T-helper 2 cell treated with Interferon-gamma antibody and Interleukin-4, amounts not matched to agents 100 ng/mL and 5 ng/mL, for 36 hours (primary cell): ENCODE measurements around the gene ZNF521. TPM values are rescaled to one million over a fixed set of nuclear protein-coding genes. Genes with fewer than 3 reads are reported as not detected.

Source experiments
- intact Hi-C: fragments of 100-400 bp; cut with micrococcal nuclease; formaldehyde crosslinking; loops from one replicate; pipeline ENCODE4 v1.15.1; 2023
- total RNA-seq: library from RNA; stranded (reverse); gene quantifications from 2 replicates; pipeline ENCODE4 v1.2.3, GENCODE V29; 2022

ZNF521 gene
- total RNA-seq, 1 donor from 2014 or later = not detected

DNA sequence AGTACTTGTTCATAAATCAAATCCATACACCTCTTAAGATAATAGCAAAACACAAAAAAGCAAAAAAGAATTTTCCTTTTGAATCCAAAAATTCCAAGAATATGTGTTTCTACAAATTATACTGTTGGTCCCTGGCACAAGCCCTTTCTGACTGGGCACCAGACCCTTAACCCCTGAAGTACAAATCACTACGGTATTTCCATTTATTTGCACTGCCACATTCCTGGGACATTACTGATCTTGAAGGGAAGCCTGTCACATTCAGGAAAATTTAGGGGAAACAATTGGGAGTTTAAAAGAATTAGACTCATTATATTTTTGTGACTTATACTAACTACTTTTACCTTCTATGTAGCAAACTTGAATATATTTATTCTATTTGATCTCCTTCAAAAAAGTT, 98.8 kb downstream of the ZNF521 start:
- intact Hi-C loops = no loop called here

DNA sequence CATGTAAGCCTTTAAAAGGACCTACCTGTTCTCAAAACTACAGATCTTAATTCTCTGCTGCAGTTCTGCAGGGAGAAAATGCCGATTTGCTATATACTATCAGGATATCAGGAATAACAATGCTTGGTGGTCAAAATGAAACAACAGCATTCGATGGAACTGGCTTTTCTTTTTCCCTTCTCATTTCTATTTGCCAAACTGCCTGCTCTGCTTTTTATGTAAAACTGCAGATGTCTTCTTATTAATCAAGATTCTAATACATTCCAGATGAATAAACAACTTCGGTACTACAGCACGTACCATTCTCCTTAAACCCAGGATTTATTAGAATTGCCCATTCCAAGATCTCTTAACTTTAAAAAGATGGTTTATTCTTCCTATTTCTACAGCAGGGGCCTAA, 100.9 kb downstream of the ZNF521 start:
- intact Hi-C loops = no loop called here

DNA sequence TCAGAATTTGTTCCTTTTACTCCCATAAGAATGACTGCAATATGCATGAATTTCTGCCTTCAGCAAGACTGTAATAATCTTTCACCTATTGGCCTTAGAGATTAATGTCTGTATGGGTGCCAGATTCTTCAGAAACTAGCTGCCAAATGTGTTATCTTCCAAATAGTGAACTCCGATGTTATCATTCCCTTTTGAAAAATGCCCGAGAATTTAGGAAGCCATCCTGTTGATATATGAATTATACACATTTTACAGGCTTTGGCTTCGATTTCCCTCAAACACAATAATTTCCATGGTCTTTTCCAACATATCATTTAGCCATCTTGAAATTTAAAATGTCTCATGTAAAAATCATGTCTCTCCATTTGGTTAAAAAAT, 101.5 kb downstream of the ZNF521 start:
- intact Hi-C loops = no loop called here

DNA sequence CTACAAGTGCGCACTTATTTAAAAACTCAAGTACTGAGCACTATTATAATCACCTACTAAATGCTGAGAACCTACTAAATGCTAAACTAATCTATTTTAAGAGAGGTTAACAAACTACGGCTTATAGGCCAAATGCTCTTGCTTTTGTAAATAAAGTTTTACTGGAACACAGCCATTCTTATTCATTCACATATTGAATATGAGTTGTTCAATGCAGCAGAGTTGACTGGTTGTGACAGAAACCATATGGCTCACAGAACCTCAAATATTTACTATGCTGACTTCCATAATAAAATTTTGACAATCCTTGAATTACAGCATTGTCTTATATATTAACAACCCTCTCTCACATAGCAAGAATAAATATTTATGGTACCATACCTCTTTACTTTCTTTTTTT, 103.2 kb downstream of the ZNF521 start:
- intact Hi-C loops = no loop called here

DNA sequence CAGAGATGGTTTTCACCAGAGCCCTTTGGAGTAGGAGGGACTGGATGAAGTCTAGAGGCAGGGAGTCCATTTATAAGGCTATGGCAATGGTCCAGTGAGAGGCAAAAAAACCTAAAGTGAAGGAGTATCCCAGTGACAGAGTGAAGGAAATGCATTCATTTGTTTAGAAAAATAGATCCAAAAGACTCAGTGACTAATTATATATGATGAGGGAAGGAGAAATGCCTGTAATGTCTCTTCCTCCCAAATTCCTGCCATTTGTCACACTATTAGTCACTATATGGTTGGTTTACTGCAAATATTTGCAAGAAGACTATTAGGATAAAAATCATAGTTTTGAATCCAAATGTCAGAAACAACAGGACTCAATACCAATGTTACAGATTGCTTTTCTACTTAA, 104.2 kb downstream of the ZNF521 start:
- intact Hi-C loops = no loop called here

DNA sequence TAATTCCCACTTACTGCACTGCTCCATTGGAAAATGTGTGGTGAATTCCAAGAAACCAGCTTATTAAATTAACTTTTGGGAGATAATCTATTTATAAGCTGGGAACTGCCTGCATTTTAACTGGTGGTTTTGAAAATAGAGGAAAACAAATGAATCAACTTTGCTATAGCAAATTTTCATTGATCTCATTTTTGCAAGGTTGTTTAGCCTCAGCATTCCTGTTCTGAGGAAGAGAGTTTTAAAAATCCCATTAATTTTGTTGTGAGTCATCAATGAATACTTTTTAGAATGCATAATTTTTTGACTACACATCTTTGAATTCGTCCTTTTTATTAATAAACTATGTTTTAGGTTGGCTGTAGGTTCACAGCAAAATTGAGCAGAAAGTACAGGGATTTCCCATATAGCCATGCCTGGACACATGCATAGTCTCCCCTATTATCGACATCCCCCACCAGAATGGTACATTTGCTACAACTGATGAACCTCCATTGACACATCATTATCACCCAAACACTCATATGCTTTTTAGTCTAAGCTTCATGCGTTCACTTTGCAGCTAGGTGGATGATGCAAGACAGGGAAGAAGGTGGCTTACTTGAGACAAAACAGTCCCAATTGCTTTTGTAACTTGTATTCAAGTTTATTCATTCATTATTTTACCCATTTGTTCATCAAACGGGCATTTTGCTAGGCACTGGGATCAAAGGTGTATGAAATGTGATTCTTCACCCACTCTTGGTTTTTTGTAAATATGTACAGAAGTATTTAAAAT, 106.9 kb downstream of the ZNF521 start:
- intact Hi-C loops = no loop called here

DNA sequence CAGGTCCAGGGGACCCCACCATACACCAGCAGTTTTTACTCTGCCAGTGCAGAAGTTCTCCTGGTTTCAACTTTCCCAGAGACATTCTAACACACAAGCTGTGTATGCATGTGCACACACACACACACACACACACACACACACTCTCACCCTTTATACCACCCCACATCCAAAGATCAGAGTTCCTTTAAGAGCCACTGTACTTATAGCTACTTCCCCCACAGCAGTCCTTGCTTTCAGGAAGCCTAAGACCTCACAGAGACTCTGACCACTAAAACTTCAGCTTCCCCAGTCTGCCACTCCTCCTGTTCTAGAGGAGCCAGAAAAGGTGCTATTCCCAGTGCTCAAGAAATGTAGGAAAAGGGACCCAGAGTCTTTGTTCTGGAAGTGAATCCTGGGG, 107.8 kb downstream of the ZNF521 start:
- intact Hi-C loops = no loop called here

DNA sequence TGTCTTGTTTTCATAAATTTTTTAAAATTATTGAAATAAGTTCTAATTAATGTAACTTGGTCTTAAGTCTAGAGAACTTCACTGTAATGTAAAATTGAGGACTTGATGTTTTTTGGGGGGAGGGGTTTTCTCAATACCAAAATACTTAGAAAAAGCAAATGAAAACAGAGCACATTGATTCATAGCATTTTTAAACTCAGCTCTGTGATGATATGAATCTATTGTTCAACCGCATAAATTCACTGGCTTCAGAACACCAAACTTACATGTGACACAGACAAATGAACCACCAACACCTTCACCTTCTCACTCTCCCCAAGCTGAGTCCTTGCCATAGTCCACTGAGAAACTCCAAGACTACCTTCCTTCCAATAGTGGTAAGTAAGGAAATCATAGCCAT, 108.2 kb downstream of the ZNF521 start:
- intact Hi-C loops = no loop called here

DNA sequence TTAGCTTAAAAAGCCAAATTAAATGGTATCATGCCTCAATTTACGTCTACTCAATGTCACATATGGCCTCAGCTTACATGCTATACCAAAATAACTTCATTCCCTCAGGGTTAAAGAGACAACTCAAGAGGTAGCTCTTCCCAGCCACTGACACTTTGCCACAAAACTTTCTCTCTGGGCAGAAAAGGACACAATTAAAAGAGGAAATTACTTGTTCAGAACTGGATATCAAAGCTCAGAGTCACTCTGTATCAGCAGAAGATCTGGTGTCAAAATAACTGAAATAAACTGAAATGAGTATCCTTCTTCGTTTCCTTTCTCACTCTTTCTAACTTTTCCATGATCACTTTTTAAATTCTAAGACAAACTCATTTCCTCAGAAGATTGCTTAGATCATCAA, 108.7 kb downstream of the ZNF521 start:
- intact Hi-C loops = no loop called here

DNA sequence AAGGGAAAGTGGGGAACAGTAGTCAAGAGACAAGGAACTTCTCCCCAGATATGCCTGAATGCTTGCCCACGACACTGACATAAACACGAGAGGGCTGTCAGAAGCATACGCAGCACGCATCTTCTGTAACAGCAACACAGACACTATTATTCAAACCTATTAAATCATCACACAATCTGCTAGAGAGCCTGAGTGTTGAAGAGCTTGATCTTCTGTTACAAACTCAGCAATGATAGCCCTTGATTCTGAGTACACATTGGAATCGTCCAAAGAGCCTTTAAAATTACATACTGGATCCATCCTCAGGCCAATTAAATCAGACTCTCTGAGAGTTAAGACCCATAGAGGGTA, 111.6 kb downstream of the ZNF521 start:
- intact Hi-C loops = no loop called here

DNA sequence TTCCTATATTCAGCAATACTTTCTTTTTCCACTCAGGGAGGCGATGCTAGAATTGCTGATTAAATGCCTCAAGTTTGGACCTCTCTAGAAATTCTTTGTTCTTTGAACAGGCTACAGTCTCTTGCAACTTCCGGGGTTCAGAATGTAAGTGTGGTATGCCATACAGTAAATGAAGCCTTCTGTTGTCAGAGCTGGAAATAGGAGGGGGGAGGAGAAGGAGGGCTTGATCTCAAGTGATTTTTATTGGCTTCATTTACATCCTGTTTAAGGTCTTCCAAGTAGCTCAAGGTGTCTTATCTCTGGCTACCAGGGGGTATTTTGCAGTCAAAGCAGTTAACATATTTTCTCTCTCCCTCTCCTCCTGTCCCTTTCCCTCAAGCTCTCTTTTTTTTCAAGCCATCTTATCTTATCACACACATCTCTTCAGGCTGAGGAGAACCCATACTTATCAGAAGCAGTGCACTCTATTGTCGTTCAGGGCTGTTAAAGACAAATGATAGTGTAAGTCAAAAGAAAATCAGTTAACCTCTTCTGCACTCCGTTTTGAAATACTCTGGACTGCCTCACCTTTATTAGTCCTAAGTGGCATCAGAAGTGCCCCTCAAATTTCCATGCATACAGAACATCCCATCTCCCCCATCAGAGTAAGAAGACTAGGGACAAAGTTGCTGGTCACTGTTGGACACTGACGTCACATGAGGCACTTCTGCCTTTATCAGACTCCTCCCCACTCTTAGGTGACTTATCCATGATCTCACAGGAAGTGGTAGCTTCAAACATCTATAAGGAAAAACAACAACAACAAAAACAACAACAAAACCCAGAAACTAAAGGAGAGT, 112.2 kb downstream of the ZNF521 start:
- intact Hi-C loops = no loop called here

DNA sequence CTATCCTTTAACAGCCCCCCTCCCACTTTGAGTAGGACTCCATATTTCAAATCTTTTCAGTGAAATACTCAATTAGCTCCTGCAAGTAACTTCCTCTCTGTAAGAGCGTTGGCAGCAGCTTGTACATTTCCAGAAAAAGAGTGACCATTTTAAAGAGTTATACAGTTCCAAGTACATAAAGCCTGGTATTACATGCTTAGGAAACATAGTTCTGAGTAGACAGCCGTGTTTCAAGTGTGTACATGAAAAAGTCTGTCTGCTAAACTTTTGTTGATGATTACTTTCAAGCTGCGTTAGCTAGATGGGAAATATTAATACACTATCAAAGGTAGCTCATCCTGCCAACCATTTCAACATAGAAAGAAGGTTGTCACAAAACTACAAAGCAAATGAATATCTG, 112.8 kb downstream of the ZNF521 start:
- intact Hi-C loops = no loop called here

DNA sequence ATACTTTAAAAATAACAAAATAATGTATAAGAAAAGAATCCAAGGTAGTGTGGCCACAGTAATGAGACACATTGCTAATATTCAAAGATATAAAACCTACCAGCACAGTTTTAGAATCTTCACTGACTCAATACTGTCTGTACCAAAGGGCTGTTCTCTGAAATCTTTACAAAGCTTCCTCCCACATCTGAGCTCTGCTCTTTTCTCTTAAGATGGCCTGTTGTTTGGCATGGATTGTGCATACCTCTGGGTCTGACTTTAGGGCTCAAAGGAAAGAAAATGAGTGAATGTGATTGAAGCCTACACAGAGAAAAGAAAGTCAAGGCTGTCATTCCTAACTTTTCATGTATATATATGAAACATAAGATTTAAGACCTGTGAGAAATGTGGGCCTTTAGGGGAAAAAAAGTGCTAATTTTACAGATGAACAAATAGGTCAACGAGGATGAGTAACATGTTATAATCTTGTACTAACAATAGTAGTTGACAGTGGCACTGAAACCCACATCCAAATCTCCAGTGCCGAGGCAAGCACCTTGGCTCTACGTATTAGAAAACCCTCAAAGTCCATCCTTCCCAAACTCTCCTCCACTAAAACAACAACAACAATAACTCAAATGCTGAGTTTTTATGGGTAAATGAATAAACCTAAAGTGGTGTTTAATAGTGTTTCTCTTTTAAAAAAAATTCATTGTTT, 114.2 kb downstream of the ZNF521 start:
- intact Hi-C loops = no loop called here

DNA sequence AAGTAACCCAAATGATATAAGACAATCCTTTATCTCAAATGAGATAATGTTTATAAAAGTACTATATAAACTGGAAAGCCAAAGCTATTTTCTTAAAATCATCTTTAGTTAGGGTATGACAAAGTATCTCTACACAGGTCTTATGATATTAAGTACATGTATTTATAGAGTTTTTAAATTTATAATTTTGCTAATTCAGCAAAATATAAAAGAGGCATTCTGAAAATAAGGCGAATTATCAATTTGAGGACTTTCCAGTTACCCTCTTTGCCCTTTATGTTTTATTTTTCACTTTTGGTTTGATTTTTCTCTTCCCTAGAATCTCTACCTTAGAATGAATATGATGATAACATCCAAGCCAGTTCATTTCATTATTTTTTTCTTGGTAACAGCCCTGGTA, 115.2 kb downstream of the ZNF521 start:
- intact Hi-C loops = no loop called here

DNA sequence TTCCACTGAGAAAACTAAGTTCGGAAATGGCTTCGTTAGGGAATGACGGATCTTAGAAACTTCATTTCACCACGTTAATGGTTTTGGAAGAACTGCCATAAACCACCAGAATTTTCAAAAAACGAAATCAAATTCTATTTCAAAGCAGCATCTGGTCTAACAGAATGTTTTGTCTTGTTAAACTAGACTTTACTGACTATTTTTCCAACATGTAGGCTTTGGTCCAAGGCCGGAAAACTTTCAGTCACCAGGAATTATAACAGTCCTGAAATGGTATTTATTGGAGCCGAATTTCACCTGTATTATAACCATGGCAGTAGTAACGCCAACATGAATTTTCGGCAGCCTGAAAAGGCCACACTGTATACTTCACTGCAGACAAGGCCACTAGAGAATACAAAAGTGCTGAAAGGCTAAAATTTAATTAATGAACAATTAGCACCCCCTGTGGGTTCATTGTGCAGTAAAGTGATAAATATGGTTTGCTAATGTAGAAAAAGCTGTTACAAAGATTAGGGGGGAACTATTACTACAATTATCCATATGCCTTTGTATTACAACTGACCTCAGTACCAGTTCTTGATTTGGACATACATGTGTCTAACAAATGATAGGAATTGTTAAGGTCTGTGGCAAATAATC, 116.4 kb downstream of the ZNF521 start:
- intact Hi-C loops = no loop called here

DNA sequence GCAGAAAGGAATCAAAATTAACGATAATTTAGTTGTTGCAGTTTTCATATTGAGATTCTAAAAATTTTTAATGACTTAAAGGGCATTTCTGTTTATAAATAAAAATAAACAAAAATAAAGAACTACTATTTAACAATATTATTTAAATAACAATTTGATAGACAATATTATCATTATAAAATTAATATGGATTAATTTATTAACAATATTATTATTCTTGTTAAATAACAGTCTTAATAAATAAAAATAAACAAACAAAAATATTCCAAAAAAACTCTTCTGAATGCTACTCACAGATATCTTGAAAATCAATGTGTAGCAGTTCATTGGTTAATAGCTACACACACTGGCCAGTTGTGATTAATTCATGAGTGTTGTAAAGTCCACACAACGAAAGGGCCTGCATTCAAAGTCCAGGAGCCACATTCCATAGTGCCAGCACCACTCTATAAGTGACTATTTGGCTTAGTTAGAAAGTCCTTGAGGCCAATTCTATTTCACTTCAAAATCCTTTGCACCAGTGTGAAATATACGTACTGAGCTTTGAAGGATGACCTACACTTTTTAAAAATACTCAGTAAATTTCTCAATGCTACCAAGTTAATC, 117.1 kb downstream of the ZNF521 start:
- intact Hi-C loops = no loop called here

DNA sequence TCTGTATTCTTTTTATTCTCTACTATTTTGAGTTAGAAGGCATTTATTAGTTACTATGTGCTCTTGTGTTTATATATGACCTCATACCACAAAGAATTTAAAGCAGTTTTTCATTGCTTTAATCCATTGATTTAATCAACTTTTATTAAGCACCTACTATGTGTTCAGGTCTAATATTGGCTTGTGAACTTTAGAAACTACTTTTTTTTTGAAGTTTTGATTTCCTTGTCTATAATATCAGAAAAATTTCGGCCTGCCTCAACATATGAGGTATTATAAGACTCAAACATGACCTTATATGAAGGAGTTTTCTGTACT, 117.7 kb downstream of the ZNF521 start:
- intact Hi-C loops = no loop called here

DNA sequence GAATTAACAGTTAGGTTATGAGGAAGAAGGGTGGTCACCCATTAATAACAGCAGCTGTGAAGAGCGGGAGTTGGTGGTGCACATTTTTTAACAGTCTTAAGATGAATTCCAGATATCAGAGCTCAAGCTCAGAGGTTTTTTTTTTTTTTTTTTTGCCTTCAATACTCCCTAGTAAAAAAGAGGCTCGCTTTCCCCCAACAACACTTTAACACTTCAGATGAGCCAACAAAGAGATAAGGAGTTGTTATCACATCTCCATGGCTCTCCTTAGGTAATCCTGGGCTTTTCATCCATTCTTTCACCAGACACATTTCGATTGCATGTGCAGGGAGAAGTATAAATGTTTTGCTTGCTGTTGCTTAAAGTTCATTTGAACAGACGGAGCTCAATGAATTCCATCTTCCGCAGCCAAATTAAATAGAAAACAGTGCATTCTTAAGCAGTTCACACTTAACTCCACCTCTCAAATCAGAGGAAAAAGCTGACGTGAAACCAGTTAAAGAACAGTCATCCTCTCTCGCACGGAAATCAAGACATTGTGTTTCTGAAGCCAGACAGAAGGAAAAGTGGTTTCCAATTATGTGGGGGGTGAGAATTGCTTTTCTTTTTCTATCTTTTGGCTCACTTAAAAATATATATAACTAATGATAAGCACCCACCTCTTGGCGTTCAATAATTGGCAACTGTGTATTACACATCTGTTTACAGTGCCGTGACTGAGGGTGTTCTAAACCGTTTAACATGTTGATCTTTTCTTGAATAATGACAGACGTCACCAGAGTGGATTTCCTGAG, 118.2 kb downstream of the ZNF521 start:
- intact Hi-C loops = no loop called here

DNA sequence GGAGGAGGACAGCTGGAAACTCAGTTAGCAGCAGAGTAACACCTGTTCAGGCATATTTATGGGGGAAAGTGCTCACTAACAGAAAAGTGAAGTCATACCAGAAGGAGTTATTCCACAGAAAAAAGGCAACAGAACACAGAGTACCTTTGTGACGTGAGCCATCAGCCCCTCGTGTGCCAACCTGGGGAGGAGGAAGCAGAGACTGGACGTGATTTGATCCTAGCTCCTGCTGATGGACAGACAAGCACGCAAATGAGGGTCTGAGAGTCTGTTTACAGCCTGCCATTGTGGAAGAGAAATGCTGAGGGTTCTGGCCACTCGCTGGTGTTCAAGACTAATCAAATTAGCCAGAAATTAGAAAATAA, 120.7 kb downstream of the ZNF521 start:
- intact Hi-C loops = no loop called here

DNA sequence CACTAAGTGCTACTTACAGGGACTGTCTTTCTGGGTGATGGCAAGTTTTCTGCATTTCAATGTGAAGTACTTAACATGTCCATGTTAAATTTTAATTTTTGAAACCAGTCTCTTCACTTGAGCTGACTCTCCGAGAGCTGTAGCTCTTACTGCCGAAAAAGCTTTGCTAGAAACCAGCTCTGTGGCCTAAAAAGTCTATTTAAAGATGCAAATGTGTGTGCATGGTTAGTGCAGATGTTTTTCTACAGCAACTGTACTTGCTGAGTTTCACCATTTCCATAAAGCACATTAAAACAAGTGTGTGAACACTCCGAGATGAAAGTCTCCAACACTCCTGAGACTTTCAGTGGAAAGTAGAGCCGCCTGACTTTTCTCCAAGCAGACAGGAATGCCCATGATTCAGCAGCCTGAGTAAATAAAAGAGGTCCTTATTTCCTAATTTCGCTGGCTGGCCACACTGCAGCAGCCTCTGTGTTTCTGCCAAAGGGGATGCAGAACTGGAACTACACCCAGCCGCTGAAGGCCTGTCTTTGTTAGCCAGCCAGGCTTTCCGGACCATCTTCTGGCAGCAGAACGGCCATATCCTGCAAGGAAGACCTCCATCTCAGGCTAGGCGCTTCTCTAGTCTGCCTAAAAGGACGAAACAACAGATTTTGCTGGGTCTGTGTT, 121.2 kb downstream of the ZNF521 start:
- intact Hi-C loops = no loop called here
